ENCODE data around the gene HBA1. TPM values are rescaled to one million over a fixed set of nuclear protein-coding genes. Genes with fewer than 3 reads are reported as not detected.
A peak's percentile ranks its signal among the peaks of the same experiment; 100 is the strongest.

The HBA1 gene
- total and polyA plus RNA-seq, 2 of the 8 experiments (the other 6 are each of a cell fraction or from before 2014, with no cell fraction given): 2.3 TPM

GRCh38 chr16:189604-190186, 13.2 kb downstream of the HBA1 start:
- H3K9me3 ChIP-seq (ENCODE audit: insufficient read depth in 2 of 2, low read depth in 1 of 2, low read length in 1 of 2): peaks cover 0 to 3% of the 10 kb centered on the region in 2 experiments; a peak in 1 of 4 replicates
- no peaks in the 10 kb centered on the region for H3K27me3 ChIP-seq (replicated peaks in 1 of 4; ENCODE audit: control insufficient read depth in 3 of 4, extremely low read depth in 1 of 4, insufficient read depth in 3 of 4, low read length in 3 of 4)
- no peak overlapping the region for H2BK120ac ChIP-seq (replicated peaks; ENCODE audit: low read depth, low read length)
- H3K27ac ChIP-seq (ENCODE audit: low read depth, low read length): no peak overlapping the region
- no peak overlapping the region for H2BK20ac ChIP-seq (ENCODE audit: low read length)
- no peak overlapping the region for H4K5ac ChIP-seq (ENCODE audit: insufficient read length, low read depth, low read length)
- H2BK5ac ChIP-seq (ENCODE audit: low read depth, low read length): no peak overlapping the region
- H3K79me1 ChIP-seq (ENCODE audit: low read depth, low read length): no peaks in the 10 kb centered on the region; the same call in 1 of the 2 replicates
- no peak overlapping the region for H2AK5ac ChIP-seq (ENCODE audit: low read depth, low read length)
- ChIA-PET POLR2A (ENCODE audit: partially characterized antibody) (interaction anchor here (0.8 to 34.3 kb wide), 3 partner anchors 8 to 36 kb away, joined by 3 to 348 read pairs (median 3); partner anchors contain the start of gene LUC7L), CTCF (ENCODE audit: partially characterized antibody) (interaction anchor here (1.0 to 2.8 kb wide), 8 partner anchors 8 to 298 kb away, joined by 3 to 10 read pairs (median 4); no protein-coding TSS in a partner anchor)
- no peak for DNase-seq (ENCODE audit: low read depth in 1 of 2, low spot score in 2 of 2)
- WGBS, 2 experiments (ENCODE audit: extremely low coverage in 1 of 2, insufficient coverage in 1 of 2, insufficient read length in 1 of 2, insufficient replicate concordance in 2 of 2, low coverage in 1 of 2, low lambda C conversion rate in 2 of 2, missing lambda C conversion rate in 1 of 2): 92% methylated on average over 33 of the region's 34 CpGs; no CpG with 5 or more reads in 1 of the 2 experiments
- no peak overlapping the region for H3K4me3 ChIP-seq (ENCODE audit: extremely low read depth in 1 of 4, insufficient read depth in 2 of 4, low read depth in 3 of 4, low read length in 4 of 4)
- no peak overlapping the region for H3K4me2 ChIP-seq (ENCODE audit: insufficient read depth in 1 of 2, low read depth in 2 of 2, low read length in 2 of 2)
- H3K23ac ChIP-seq (ENCODE audit: insufficient read length): no peak overlapping the region
- peaks cover 31 to 75% (median 59%) of the 10 kb centered on the region in 4 experiments; a peak in 7 of 8 replicates for H3K36me3 ChIP-seq (ENCODE audit: control insufficient read depth in 2 of 4, insufficient read depth in 4 of 4, low read length in 3 of 4)
- no peak overlapping the region for H3K4ac ChIP-seq (replicated peaks; ENCODE audit: insufficient read length, low read depth, low read length)
- H4K20me1 ChIP-seq (replicated peaks in 1 of 2; ENCODE audit: control insufficient read depth in 1 of 2, insufficient read depth in 2 of 2, low read length in 2 of 2): peaks cover 2 to 18% of the 10 kb centered on the region in 2 experiments
- no peak for FAIRE-seq
- no peak overlapping the region for H3K14ac ChIP-seq (ENCODE audit: insufficient read length)
- H3K4me1 ChIP-seq (replicated peaks in 1 of 4; ENCODE audit: control insufficient read depth in 3 of 4, insufficient read depth in 4 of 4, low read length in 3 of 4): no peaks in the 10 kb centered on the region
- H2AFZ ChIP-seq (ENCODE audit: low read length): no peak overlapping the region
- TF ChIP-seq POLR2A (IDR thresholded peaks at IDR 0.05; ENCODE audit: control extremely low read depth in 1 of 2, low read depth in 2 of 2, low read length in 2 of 2) (peak in 1 of 2 experiments; percentile 27; a peak in 1 of 3 replicates), BCL11A (IDR thresholded peaks at IDR 0.05; ENCODE audit: low read depth in 2 of 2, low read length in 2 of 2) (no peak), ASH2L (IDR thresholded peaks at IDR 0.05; ENCODE audit: low read length) (no peak), BRCA1 (IDR thresholded peaks at IDR 0.05; ENCODE audit: low read depth, low read length) (no peak), POLR2AphosphoS5 (IDR thresholded peaks at IDR 0.05; ENCODE audit: low read depth, low read length) (0 out of 2 replicates have a peak, but pooled peaks have one; percentile 40)
- H3K23me2 ChIP-seq (ENCODE audit: low read depth, low read length): no peaks in the 10 kb centered on the region
- no peak overlapping the region for H3K9ac ChIP-seq (replicated peaks in 1 of 4; ENCODE audit: extremely low read depth in 1 of 4, low read depth in 3 of 4, low read length in 3 of 4)
- no peak overlapping the region for H4K91ac ChIP-seq (replicated peaks; ENCODE audit: insufficient read length, low read length)
- no peak overlapping the region for H3K18ac ChIP-seq (ENCODE audit: extremely low read depth, low read length)
- no peak overlapping the region for H2BK12ac ChIP-seq (ENCODE audit: low read depth, low read length)
- H3K79me2 ChIP-seq (ENCODE audit: control insufficient read depth in 1 of 2, insufficient read depth in 2 of 2, low read length in 2 of 2): no peaks in the 10 kb centered on the region; a peak in 1 of 4 replicates
- no peak overlapping the region for H4K8ac ChIP-seq (ENCODE audit: extremely low read depth, insufficient read depth, low read length)
- H2BK15ac ChIP-seq (ENCODE audit: low read length): no peak overlapping the region
- H3K56ac ChIP-seq (replicated peaks; ENCODE audit: insufficient read length, low read depth, low read length): no peak overlapping the region
